HT1080 (cell line): Measurements from ENCODE around the gene CCDC40. TPM values are rescaled to one million over a fixed set of nuclear protein-coding genes. Genes with fewer than 3 reads are reported as not detected.

Experiments
- DNase-seq: peaks from one replicate; pipeline ENCODE4 v3.0.0-alpha.2; 2015; ENCODE audit warnings: low read depth
- small RNA-seq: library from RNA; depleted of rRNA; stranded (forward); fragments of <200 nt; gene quantifications from one replicate; pipeline ENCODE3, GENCODE V24; 2014
- total RNA-seq: library from RNA; depleted of rRNA; stranded (reverse); fragments of >200 nt; shearing (Covaris generic); gene quantifications from 2 replicates; pipeline ENCODE4 v1.2.3, GENCODE V29; 2014; rRNA removed

The CCDC40 gene
- total RNA-seq, 1 experiment from 2014 or later, result 0.27 TPM

GRCh38 chr17:80129006-80129565 lies 92.6 kb downstream of the CCDC40 start:
- DNase-seq, result no peak

GRCh38 chr17:80130992-80131391 lies 94.5 kb downstream of the CCDC40 start:
- DNase-seq, result no peak

- no peak for DNase-seq
Measured at GRCh38 chr17:80132906-80133625, 96.6 kb downstream of the CCDC40 start.

- no peak for DNase-seq
Measured at GRCh38 chr17:80133626-80133970, 97.2 kb downstream of the CCDC40 start.

- DNase-seq, result no peak
Measured at GRCh38 chr17:80137131-80137530, 100.7 kb downstream of the CCDC40 start.

- no peak for DNase-seq
Measured at GRCh38 chr17:80138856-80139426, 102.5 kb downstream of the CCDC40 start.

GRCh38 chr17:80141463-80142165 lies 105.2 kb downstream of the CCDC40 start:
- no peak for DNase-seq

GRCh38 chr17:80142929-80143328 lies 106.5 kb downstream of the CCDC40 start:
- DNase-seq, result no peak

GRCh38 chr17:80145076-80146075 lies 108.9 kb downstream of the CCDC40 start:
- DNase-seq, result no peak

GRCh38 chr17:80146121-80147034 lies 109.9 kb downstream of the CCDC40 start:
- no peak for DNase-seq

- peak; percentile 97 for DNase-seq
Measured at GRCh38 chr17:80147035-80147822, 110.8 kb downstream of the CCDC40 start, which contains the start of gene EIF4A3. Gene EIF4A3, minus strand, starts transcription at chr17:80147128. Its CDS starts 167 bp downstream, at chr17:80146961.

Small RNA genes within 50 kb of the gene (small RNA-seq; reads per million reads assigned to genes)
- not detected for gene AC087741.2
- gene MIR1268B, result not detected

Other genes starting within 250 kb of the CCDC40 start
- gene CBX8, start 239.6 kb upstream of the CCDC40 start, total RNA-seq, result 7.6 and 9.0 TPM in 2 replicates
- gene CBX4, start 197.2 kb upstream of the CCDC40 start, total RNA-seq, result 29.2 and 33.0 TPM in 2 replicates
- gene TBC1D16, start 770 bp upstream of the CCDC40 start, total RNA-seq, result 24.1 and 24.4 TPM in 2 replicates
- gene GAA, start 64.9 kb downstream of the CCDC40 start, total RNA-seq, result 9.8 and 10.0 TPM in 2 replicates
- 150 TPM in 2 replicates for gene EIF4A3, start 110.5 kb downstream of the CCDC40 start, total RNA-seq
- gene CARD14, start 133.4 kb downstream of the CCDC40 start, total RNA-seq, result not detected in 2 replicates
- 3.5 and 6.0 TPM in 2 replicates for gene SGSH, start 183.7 kb downstream of the CCDC40 start, total RNA-seq
- gene SLC26A11, start 183.8 kb downstream of the CCDC40 start, total RNA-seq, result 1.5 and 4.0 TPM in 2 replicates
- 28.6 and 28.8 TPM in 2 replicates for gene RNF213, start 224.2 kb downstream of the CCDC40 start, total RNA-seq